OCI-LY3 (cell line): Measurements from ENCODE around the gene SND1.

Source experiments
- H2AFZ ChIP-seq: fragments of 200-600, 300-600 bp; shearing (Covaris generic); 2 replicates; pipeline ENCODE4 v1.6.0; 2014; ENCODE audit warnings: antibody characterized with exemption, low read depth, low read length
- H3K27ac ChIP-seq: fragments of 200-600, 300-600 bp; sonication (generic); 2 replicates; pipeline ENCODE4 v1.5.1; 2014; ENCODE audit warnings: mild to moderate bottlenecking, low read length, moderate library complexity, mixed read lengths
- H3K27me3 ChIP-seq: fragments of 200-600, 300-600 bp; sonication (generic); 2 replicates; pipeline ENCODE4 v1.6.1; 2014; ENCODE audit warnings: low read depth, low read length, mixed read lengths
- H3K36me3 ChIP-seq: fragments of 200-600, 300-600 bp; sonication (generic); replicated peaks from 2 replicates; pipeline ENCODE3; 2014; ENCODE audit warnings: low read depth, low read length, mixed read lengths
- H3K4me1 ChIP-seq: fragments of 300-600, 200-600 bp; sonication (generic); 2 replicates; pipeline ENCODE4 v1.6.1; 2014; ENCODE audit warnings: low read length, mixed read lengths
- H3K4me2 ChIP-seq: fragments of 200-600, 300-600 bp; sonication (generic); 2 replicates; pipeline ENCODE4 v1.6.1; 2014; ENCODE audit warnings: low read length, mixed read lengths
- H3K4me3 ChIP-seq: fragments of 300-600, 200-600 bp; sonication (generic); 2 replicates; pipeline ENCODE4 v1.5.1; 2014; ENCODE audit warnings: antibody characterized with exemption, mild to moderate bottlenecking, low read length, moderate library complexity
- H3K79me2 ChIP-seq: fragments of 300-600, 200-600 bp; shearing (Covaris generic); 2 replicates; pipeline ENCODE4 v1.6.1; 2014; ENCODE audit warnings: mild to moderate bottlenecking, low read length, mixed read lengths
- H3K9ac ChIP-seq: fragments of 300-600, 200-600 bp; shearing (Covaris generic); 2 replicates; pipeline ENCODE4 v1.6.0; 2014; ENCODE audit warnings: mild to moderate bottlenecking, low read length, moderate library complexity
- H3K9me3 ChIP-seq: fragments of 200-600, 300-600 bp; shearing (Covaris generic); 2 replicates; pipeline ENCODE4 v1.6.1; 2014; ENCODE audit warnings: low read length, mixed read lengths; ENCODE audit not compliant: insufficient read depth
- H4K20me1 ChIP-seq: fragments of 200-600, 300-600 bp; sonication (generic); 2 replicates; pipeline ENCODE4 v1.6.1; 2016; ENCODE audit warnings: low read length, mixed read lengths; ENCODE audit not compliant: insufficient read depth
- CTCF ChIP-seq: fragments of 200-600, 300-600 bp; sonication (generic); IDR thresholded peaks from 2 replicates; pipeline ENCODE4 v1.5.1; 2014; ENCODE audit warnings: antibody characterized with exemption, low read length, low read depth
- EZH2phosphoT487 ChIP-seq: fragments of 200-600 bp; shearing (Covaris generic); IDR thresholded peaks from 2 replicates; pipeline ENCODE4 v1.6.1; 2018; ENCODE audit warnings: antibody characterized with exemption, mixed run types, low read depth

The SND1 gene

GRCh38 chr7:127717502-127718339, 65.7 kb downstream of the SND1 start:
- H3K4me1 ChIP-seq = peaks cover 4% of the 10 kb centered on the region; the same call in 1 of the 2 replicates
- peaks cover 99% of the 10 kb centered on the region for H3K79me2 ChIP-seq
- H3K27ac ChIP-seq = no peak overlapping the region
- H3K4me2 ChIP-seq = no peak overlapping the region
- H3K27me3 ChIP-seq = no peaks in the 10 kb centered on the region
- H3K9me3 ChIP-seq = no peaks in the 10 kb centered on the region
- no peak overlapping the region for H2AFZ ChIP-seq
- no peak overlapping the region for H3K9ac ChIP-seq
- H4K20me1 ChIP-seq = peaks cover 63% of the 10 kb centered on the region
- peaks cover 78% of the 10 kb centered on the region for H3K36me3 ChIP-seq
- H3K4me3 ChIP-seq = no peak overlapping the region
- TF ChIP-seq EZH2phosphoT487 (no peak), CTCF (no peak)

- Histone ChIP-seq H3K9me3 (no peaks in the 10 kb centered on the region), H3K4me2 (no peak overlapping the region), H4K20me1 (peaks cover 67% of the 10 kb centered on the region), H3K4me1 (peaks cover 4% of the 10 kb centered on the region; the same call in 1 of the 2 replicates), H3K9ac (no peak overlapping the region), H3K36me3 (peaks cover 78% of the 10 kb centered on the region), H3K27me3 (no peaks in the 10 kb centered on the region), H3K4me3 (no peak overlapping the region), H2AFZ (no peak overlapping the region), H3K27ac (no peak overlapping the region), H3K79me2 (peaks cover 99% of the 10 kb centered on the region)
- TF ChIP-seq CTCF (no peak), EZH2phosphoT487 (no peak)
These were observed 66.3 kb downstream of the SND1 start for GRCh38 chr7:127718340-127718679.

GRCh38 chr7:127726476-127726875, 74.5 kb downstream of the SND1 start:
- peaks cover 97% of the 10 kb centered on the region for H3K79me2 ChIP-seq
- H3K36me3 ChIP-seq = peaks cover 76% of the 10 kb centered on the region
- H3K9ac ChIP-seq = no peak overlapping the region
- no peaks in the 10 kb centered on the region for H3K27me3 ChIP-seq
- H2AFZ ChIP-seq = no peak overlapping the region
- H3K27ac ChIP-seq = no peak overlapping the region
- H4K20me1 ChIP-seq = peaks cover 63% of the 10 kb centered on the region
- no peak overlapping the region for H3K4me2 ChIP-seq
- TF ChIP-seq EZH2phosphoT487 (no peak), CTCF (no peak)
- no peak overlapping the region for H3K4me3 ChIP-seq
- H3K9me3 ChIP-seq = no peaks in the 10 kb centered on the region
- H3K4me1 ChIP-seq = no peaks in the 10 kb centered on the region

- H4K20me1 ChIP-seq = peaks cover 80% of the 10 kb centered on the region
- H3K9ac ChIP-seq = no peak overlapping the region
- H2AFZ ChIP-seq = no peak overlapping the region
- no peak overlapping the region for H3K4me2 ChIP-seq
- H3K4me3 ChIP-seq = no peak overlapping the region
- peaks cover 74% of the 10 kb centered on the region for H3K36me3 ChIP-seq
- no peaks in the 10 kb centered on the region for H3K4me1 ChIP-seq
- TF ChIP-seq EZH2phosphoT487 (no peak), CTCF (no peak)
- no peaks in the 10 kb centered on the region for H3K9me3 ChIP-seq
- no peaks in the 10 kb centered on the region for H3K27me3 ChIP-seq
- H3K27ac ChIP-seq = no peak overlapping the region
- peaks cover 95% of the 10 kb centered on the region for H3K79me2 ChIP-seq
These were observed 78.8 kb downstream of the SND1 start for GRCh38 chr7:127730658-127731276.
